B cell (primary cell): Measurements from ENCODE around the gene DOCK6. TPM values are rescaled to one million over a fixed set of nuclear protein-coding genes. Genes with fewer than 3 reads are reported as not detected.

Experiments
- ATAC-seq: fragments of 200-7000 bp; cut with Tn5 transposase; one replicate; pipeline ENCODE4 v1.10.0; 2021; ENCODE audit warnings: low read depth, mild to moderate bottlenecking, moderate number of reproducible peaks, moderate library complexity
- CTCF ChIA-PET: fragments of 350-600 bp; sonication (Branson Sonifier 250); formaldehyde crosslinking; loops from one replicate; lab custom pipeline; 2021; ENCODE audit warnings: antibody characterized with exemption, inconsistent platforms; lab: Charles Lee
- POLR2A ChIA-PET: fragments of 350-600 bp; sonication (Branson Sonifier 250); formaldehyde crosslinking; loops from one replicate; lab custom pipeline; 2021; ENCODE audit warnings: antibody characterized with exemption; lab: Charles Lee
- DNase-seq: peaks from one replicate; pipeline ENCODE4 v3.0.0; 2013
- H2AFZ ChIP-seq: 2 replicates; pipeline ENCODE4 v1.6.1; 2012; ENCODE audit warnings: mild to moderate bottlenecking, low read depth, low read length; ENCODE audit not compliant: insufficient read depth, poor library complexity, severe bottlenecking
- H3K27ac ChIP-seq, 2 donors: 1 replicate in 1 of 2; 2 replicates in 1 of 2; pipeline ENCODE4 v1.5.1; 2012 to 2013; ENCODE audit warnings: low read length in 2 of 2, mild to moderate bottlenecking in 2 of 2, moderate library complexity in 1 of 2
- H3K27me3 ChIP-seq, 4 experiments: fragments of 200-600 bp in 1 of 4; sonication (generic) in 1 of 4; replicated peaks in 1 of 4; 1 replicate in 2 of 4; 2 replicates in 2 of 4; pipeline versions ENCODE4 v1.6.1 to v1.7.0; 2013 to 2016; ENCODE audit warnings: low read length in 3 of 4, mild to moderate bottlenecking in 2 of 4, mixed read lengths in 1 of 4, moderate library complexity in 1 of 4; ENCODE audit not compliant: insufficient read depth in 4 of 4, control insufficient read depth in 3 of 4; ENCODE audit errors: control extremely low read depth in 1 of 4
- H3K36me3 ChIP-seq, 2 experiments: replicated peaks in 1 of 2; 1 replicate in 1 of 2; 2 replicates in 1 of 2; pipeline versions ENCODE4 v1.6.1 to v1.7.1; 2013; ENCODE audit warnings: low read length in 1 of 2; ENCODE audit not compliant: insufficient read depth in 2 of 2, control insufficient read depth in 1 of 2; ENCODE audit errors: control extremely low read depth in 1 of 2, extremely low read depth in 1 of 2
- H3K4me1 ChIP-seq, 2 donors: fragments of 200-600 bp in 1 of 2; sonication (generic) in 1 of 2; 1 replicate in 1 of 2; 2 replicates in 1 of 2; pipeline versions ENCODE4 v1.5.1 to v1.6.1; 2013 to 2017; ENCODE audit warnings: low read length in 2 of 2; ENCODE audit not compliant: control insufficient read depth in 2 of 2, insufficient read depth in 2 of 2
- H3K4me2 ChIP-seq: replicated peaks from 2 replicates; pipeline ENCODE3; 2012; ENCODE audit warnings: mild to moderate bottlenecking, low read depth, low read length; ENCODE audit not compliant: poor library complexity, severe bottlenecking
- H3K4me3 ChIP-seq, 5 experiments: fragments of 200-600 bp in 1 of 5; sonication (generic) in 1 of 5; 1 replicate in 3 of 5; 2 replicates in 2 of 5; pipeline versions ENCODE4 v1.5.1 to v1.7.0; 2011 to 2016; ENCODE audit warnings: low read length in 4 of 5, mild to moderate bottlenecking in 4 of 5, low read depth in 2 of 5, control low read depth in 1 of 5, moderate library complexity in 1 of 5; ENCODE audit not compliant: insufficient read depth in 1 of 5; ENCODE audit errors: control extremely low read depth in 1 of 5, extremely low read depth in 1 of 5
- H3K79me2 ChIP-seq: fragments of 200-600 bp; sonication (generic); one replicate; pipeline ENCODE4 v1.6.0; 2016; ENCODE audit warnings: low read length; ENCODE audit not compliant: control insufficient read depth, insufficient read depth
- H3K9ac ChIP-seq: fragments of 200-600 bp; sonication (generic); 2 replicates; pipeline ENCODE4 v1.6.1; 2017; ENCODE audit warnings: mild to moderate bottlenecking, low read length, moderate library complexity
- H3K9me3 ChIP-seq, 3 donors: one replicate each; pipeline versions ENCODE4 v1.6.1 to v1.7.1; 2013; ENCODE audit warnings: low read length in 2 of 3; ENCODE audit not compliant: control insufficient read depth in 2 of 3, insufficient read depth in 1 of 3; ENCODE audit errors: control extremely low read depth in 1 of 3
- H4K20me1 ChIP-seq: 2 replicates; pipeline ENCODE4 v1.6.0; 2012; ENCODE audit warnings: mild to moderate bottlenecking, low read length; ENCODE audit not compliant: insufficient read depth, control insufficient read depth, poor library complexity, severe bottlenecking
- H3K27ac Mint-ChIP-seq: one replicate; pipeline ENCODE4 v1.8.0; 2021; ENCODE audit warnings: mixed read lengths
- H3K27me3 Mint-ChIP-seq: one replicate; pipeline ENCODE4 v1.8.0; 2021; ENCODE audit warnings: mixed read lengths
- H3K4me1 Mint-ChIP-seq: one replicate; pipeline ENCODE4 v1.8.0; 2021; ENCODE audit warnings: mixed read lengths
- H3K4me3 Mint-ChIP-seq: one replicate; pipeline ENCODE4 v1.8.0; 2021; ENCODE audit warnings: mixed read lengths
- H3K9me3 Mint-ChIP-seq: one replicate; pipeline ENCODE4 v1.8.0; 2022; ENCODE audit warnings: mixed read lengths; ENCODE audit not compliant: insufficient read depth
- CTCF ChIP-seq: fragments of 200-600 bp; IDR thresholded peaks from one replicate; pipeline ENCODE4 v1.8.0; 2022; ENCODE audit warnings: antibody characterized with exemption, mild to moderate bottlenecking
- EZH2 ChIP-seq: IDR thresholded peaks from 2 replicates; pipeline ENCODE4 v1.6.1; 2012; ENCODE audit warnings: borderline replicate concordance, low read depth, mild to moderate bottlenecking, moderate library complexity, low read length; ENCODE audit not compliant: insufficient read depth, poor library complexity, severe bottlenecking
- WGBS: methylation state at CpG from one replicate; pipeline ENCODE4 v1.1.5; 2013; ENCODE audit warnings: missing lambda C conversion rate; ENCODE audit not compliant: insufficient coverage; 5-methylcytosine and 5-hydroxymethylcytosine counted together
- intact Hi-C: fragments of 100-400 bp; cut with micrococcal nuclease; formaldehyde crosslinking; loops from one replicate; pipeline ENCODE4 v1.10.0; 2022
- polyA plus RNA-seq: library from polyadenylated mRNA; depleted of rRNA; stranded (reverse); fragments of >200 nt; gene quantifications from 2 replicates; pipeline ENCODE4 v1.2.3, GENCODE V29; 2012
- total RNA-seq, 2 donors: library from RNA; stranded (reverse); fragments of 120-200 nt in 1 of 2; gene quantifications; 1 replicate in 1 of 2; 2 replicates in 1 of 2; pipeline versions ENCODE4 v1.2.3 to v1.2.4, GENCODE V29; 2013 to 2022

DOCK6 gene
- total and polyA plus RNA-seq, 2 donors (not counting 1 experiment from before 2014, with no cell fraction given) = 5.3 to 11.9 TPM

- H2AFZ ChIP-seq = peak within 1 kb of the TSS; percentile 80
- Mint-ChIP-seq H3K9me3 (no peaks in the 10 kb centered on the region), H3K4me1 (peaks cover 13% of the 10 kb centered on the region), H3K4me3 (peak within 1 kb of the TSS; percentile 88), H3K27me3 (peaks cover 11% of the 10 kb centered on the region), H3K27ac (no peak within 1 kb of the TSS)
- TF ChIP-seq EZH2 (no peak), CTCF (no peak)
- peak within 1 kb of the TSS; percentile 94 for H3K4me2 ChIP-seq
- DNase-seq (peak; percentile 83), ATAC-seq (peak; percentile 92)
- peak within 1 kb of the TSS in 4 of 5 experiments; percentile 33 to 62 (median 54) for H3K4me3 ChIP-seq
- intact Hi-C loops = loop anchor here (5.0 kb wide), 1 partner anchor 40 kb away; the partner anchor contains the start of gene SPC24
- no peaks in the 10 kb centered on the region for H4K20me1 ChIP-seq
- no peaks in the 10 kb centered on the region for H3K79me2 ChIP-seq
- no peak within 1 kb of the TSS for H3K27ac ChIP-seq
- no peaks in the 10 kb centered on the region for H3K36me3 ChIP-seq
- H3K27me3 ChIP-seq = peaks cover 0 to 32% (median 8%) of the 10 kb centered on the region in 4 experiments
- peak within 1 kb of the TSS; percentile 64 for H3K9ac ChIP-seq
- ChIA-PET CTCF (interaction anchor here (1.9 kb wide), 1 partner anchor 162 kb away, joined by 5 read pairs; no protein-coding TSS in a partner anchor), POLR2A (no interaction called here)
- peaks cover 16 to 23% of the 10 kb centered on the region in 2 donors for H3K4me1 ChIP-seq
- peaks cover 0 to 10% (median 0%) of the 10 kb centered on the region in 3 donors for H3K9me3 ChIP-seq
- 2% methylated on average over 65 of the region's 78 CpGs for WGBS
These were observed 64.8 kb downstream of the DOCK6 start, which contains the start of gene KANK2 for GRCh38 chr19:11197291-11198174. Gene KANK2, minus strand, starts transcription at chr19:11197545. Its CDS starts 3,034 bp downstream, at chr19:11194511.
